WTC11 (cell line): ENCODE data around the gene B3GAT1. TPM values are rescaled to one million over a fixed set of nuclear protein-coding genes. Genes with fewer than 3 reads are reported as not detected.

Experiments used
- ATAC-seq: fragments of 200-7000 bp; cut with Tn5 transposase; 2 replicates; pipeline ENCODE4 v1.10.0; 2021; ENCODE audit warnings: mild to moderate bottlenecking, moderate library complexity
- CTCF ChIA-PET: fragments of 300-600 bp; sonication (Branson Sonifier 250); formaldehyde crosslinking; loops from one replicate; lab custom pipeline; 2021; ENCODE audit warnings: antibody characterized with exemption; lab: Charles Lee
- POLR2A ChIA-PET: fragments of 350-600 bp; sonication (Branson Sonifier 250); formaldehyde crosslinking; loops from one replicate; lab custom pipeline; 2021; ENCODE audit warnings: antibody characterized with exemption; lab: Charles Lee
- DNase-seq: peaks from one replicate; pipeline ENCODE4 v3.0.0; 2021; ENCODE audit warnings: low spot score
- H3K27ac Mint-ChIP-seq: 2 replicates; pipeline ENCODE4 v1.8.0; 2021; ENCODE audit warnings: mixed read lengths
- H3K27me3 Mint-ChIP-seq: 2 replicates; pipeline ENCODE4 v1.8.0; 2021; ENCODE audit warnings: low read depth, mild to moderate bottlenecking, moderate library complexity, mixed read lengths
- H3K36me3 Mint-ChIP-seq: 2 replicates; pipeline ENCODE4 v1.8.0; 2021; ENCODE audit warnings: mixed read lengths
- H3K4me1 Mint-ChIP-seq: 2 replicates; pipeline ENCODE4 v1.8.0; 2022; ENCODE audit warnings: mixed read lengths
- H3K4me3 Mint-ChIP-seq: 2 replicates; pipeline ENCODE4 v1.8.0; 2021; ENCODE audit warnings: mild to moderate bottlenecking, moderate library complexity, mixed read lengths
- H3K9me3 Mint-ChIP-seq: 2 replicates; pipeline ENCODE4 v1.8.0; 2021; ENCODE audit warnings: mixed read lengths
- ATF1 ChIP-seq: sonication (generic); formaldehyde crosslinking; IDR thresholded peaks from 2 replicates; pipeline ENCODE4 v1.8.1; 2023; ENCODE audit warnings: mild to moderate bottlenecking, moderate library complexity, missing genetic modification reagents
- ATF3 ChIP-seq: sonication (generic); formaldehyde crosslinking; conservative IDR thresholded peaks from 2 replicates; pipeline ENCODE4 v1.8.1; 2022; ENCODE audit warnings: mild to moderate bottlenecking, missing genetic modification reagents
- CBFB ChIP-seq: sonication (generic); formaldehyde crosslinking; IDR thresholded peaks from 2 replicates; pipeline ENCODE4 v1.8.1; 2022; ENCODE audit warnings: mild to moderate bottlenecking, low read depth, missing genetic modification reagents
- E2F4 ChIP-seq: sonication (generic); formaldehyde crosslinking; IDR thresholded peaks from 2 replicates; pipeline ENCODE4 v1.8.1; 2022; ENCODE audit warnings: low read depth, mild to moderate bottlenecking, moderate library complexity, missing genetic modification reagents, borderline replicate concordance
- FOXJ3 ChIP-seq: sonication (generic); formaldehyde crosslinking; IDR thresholded peaks from 2 replicates; pipeline ENCODE4 v1.9.0; 2021; ENCODE audit warnings: missing genetic modification reagents, mild to moderate bottlenecking, borderline replicate concordance
- GRHL2 ChIP-seq: fragments of 250-450 bp; sonication (Bioruptor Pico); IDR thresholded peaks from 2 replicates; pipeline ENCODE4 v1.8.0; 2022; ENCODE audit warnings: mild to moderate bottlenecking, moderate library complexity; ENCODE audit not compliant: insufficient replicate concordance, severe bottlenecking
- HMGA2 ChIP-seq: fragments of 250-450 bp; sonication (Bioruptor Pico); IDR thresholded peaks from 2 replicates; pipeline ENCODE4 v1.4.0; 2021; ENCODE audit warnings: mild to moderate bottlenecking, moderate library complexity
- IRF1 ChIP-seq: sonication (generic); formaldehyde crosslinking; IDR thresholded peaks from 2 replicates; pipeline ENCODE4 v1.8.0; 2023; ENCODE audit warnings: missing genetic modification reagents
- KAT7 ChIP-seq: sonication (generic); formaldehyde crosslinking; IDR thresholded peaks from 2 replicates; pipeline ENCODE4 v1.8.1; 2023; ENCODE audit warnings: missing genetic modification reagents, mild to moderate bottlenecking, borderline replicate concordance
- NR2C2 ChIP-seq: sonication (generic); formaldehyde crosslinking; IDR thresholded peaks from 2 replicates; pipeline ENCODE4 v1.8.0; 2022; ENCODE audit warnings: mild to moderate bottlenecking, missing genetic modification reagents
- NR3C1 ChIP-seq: sonication (generic); formaldehyde crosslinking; conservative IDR thresholded peaks from 2 replicates; pipeline ENCODE4 v1.8.1; 2023; ENCODE audit warnings: low read depth, mild to moderate bottlenecking, missing genetic modification reagents
- OVOL2 ChIP-seq: fragments of 250-450 bp; sonication (Bioruptor Pico); IDR thresholded peaks from 2 replicates; pipeline ENCODE4 v1.9.0; 2021; ENCODE audit warnings: mild to moderate bottlenecking, borderline replicate concordance
- PREB ChIP-seq: sonication (generic); formaldehyde crosslinking; IDR thresholded peaks from 2 replicates; pipeline ENCODE4 v1.8.1; 2022; ENCODE audit warnings: mild to moderate bottlenecking, missing genetic modification reagents, moderate library complexity, borderline replicate concordance
- RORB ChIP-seq: fragments of 250-450 bp; sonication (Bioruptor Pico); IDR thresholded peaks from 2 replicates; pipeline ENCODE4 v1.9.0; 2021; ENCODE audit warnings: mild to moderate bottlenecking
- SMAD3 ChIP-seq: sonication (generic); formaldehyde crosslinking; IDR thresholded peaks from 2 replicates; pipeline ENCODE4 v1.8.0; 2022; ENCODE audit warnings: missing genetic modification reagents, mild to moderate bottlenecking, borderline replicate concordance
- SMAD4 ChIP-seq: sonication (generic); formaldehyde crosslinking; IDR thresholded peaks from 2 replicates; pipeline ENCODE4 v1.8.0; 2022; ENCODE audit warnings: mild to moderate bottlenecking, missing genetic modification reagents
- SOX15 ChIP-seq: fragments of 250-450 bp; sonication (Bioruptor Pico); IDR thresholded peaks from 2 replicates; pipeline ENCODE4 v1.9.0; 2021; ENCODE audit warnings: mild to moderate bottlenecking
- SP1 ChIP-seq: sonication (generic); formaldehyde crosslinking; conservative IDR thresholded peaks from 2 replicates; pipeline ENCODE4 v1.8.1; 2022; ENCODE audit warnings: missing genetic modification reagents
- USF1 ChIP-seq: sonication (generic); formaldehyde crosslinking; IDR thresholded peaks from 2 replicates; pipeline ENCODE4 v1.8.0; 2022; ENCODE audit warnings: mild to moderate bottlenecking, missing genetic modification reagents
- ZBTB43 ChIP-seq: sonication (generic); formaldehyde crosslinking; IDR thresholded peaks from 2 replicates; pipeline ENCODE4 v1.8.1; 2023; ENCODE audit warnings: mild to moderate bottlenecking, missing genetic modification reagents
- ZNF232 ChIP-seq: sonication (generic); formaldehyde crosslinking; IDR thresholded peaks from 2 replicates; pipeline ENCODE4 v1.8.0; 2022; ENCODE audit warnings: mild to moderate bottlenecking, missing genetic modification reagents
- ZNF281 ChIP-seq: sonication (generic); formaldehyde crosslinking; IDR thresholded peaks from 2 replicates; pipeline ENCODE4 v1.8.0; 2023; ENCODE audit warnings: mild to moderate bottlenecking, missing genetic modification reagents
- ZNF532 ChIP-seq: fragments of 250-450 bp; sonication (Bioruptor Pico); IDR thresholded peaks from 2 replicates; pipeline ENCODE4 v1.9.0; 2021; ENCODE audit warnings: mild to moderate bottlenecking, borderline replicate concordance
- total RNA-seq: library from RNA; stranded (reverse); gene quantifications from 3 replicates; pipeline ENCODE4 v1.2.3, GENCODE V29; 2021

Gene B3GAT1
- total RNA-seq, 1 experiment from 2014 or later = 30.0 TPM

GRCh38 chr11:134363161-134363560 lies 48.9 kb downstream of the B3GAT1 start:
- H3K9me3 Mint-ChIP-seq = no peaks in the 10 kb centered on the region
- TF ChIP-seq NR2C2 (CRISPR knock-in tag) (no peak), SOX15 (CRISPR knock-in tag) (no peak), ZNF532 (CRISPR knock-in tag) (no peak), GRHL2 (CRISPR knock-in tag) (no peak), SMAD3 (no peak), OVOL2 (CRISPR knock-in tag) (no peak), HMGA2 (CRISPR knock-in tag) (no peak), ZBTB43 (CRISPR knock-in tag) (no peak), CBFB (CRISPR knock-in tag) (no peak), SP1 (CRISPR knock-in tag) (no peak)
- TF ChIP-seq, all 79 proteins: peak for 0
- ATAC-seq (no peak), DNase-seq (no peak)
- Mint-ChIP-seq H3K4me1 (peaks cover 15% of the 10 kb centered on the region), H3K27me3 (peaks cover 12% of the 10 kb centered on the region), H3K27ac (no peak overlapping the region), H3K36me3 (no peaks in the 10 kb centered on the region), H3K4me3 (no peak overlapping the region)
- CTCF ChIA-PET = no interaction called here
- POLR2A ChIA-PET = no interaction called here

- no peak for ATAC-seq
- Mint-ChIP-seq H3K4me3 (no peak overlapping the region), H3K9me3 (no peaks in the 10 kb centered on the region), H3K27me3 (peaks cover 12% of the 10 kb centered on the region), H3K36me3 (no peaks in the 10 kb centered on the region), H3K4me1 (peaks cover 15% of the 10 kb centered on the region), H3K27ac (0 out of 2 replicates have a peak overlapping the region, but pooled peaks have one; percentile 46)
- no peak for DNase-seq
- ChIA-PET POLR2A (interaction anchor here (0.6 kb wide), 1 partner anchor 145 kb away, joined by 3 read pairs; no protein-coding TSS in a partner anchor), CTCF (no interaction called here)
- TF ChIP-seq FOXJ3 = no peak
- TF ChIP-seq SMAD4 = no peak
- no peak for TF ChIP-seq RORB (CRISPR knock-in tag)
- no peak for TF ChIP-seq E2F4 (CRISPR knock-in tag)
- no peak for TF ChIP-seq ZNF281 (CRISPR knock-in tag)
- no peak for TF ChIP-seq ATF1
- no peak for TF ChIP-seq PREB (CRISPR knock-in tag)
- TF ChIP-seq ZNF232 (CRISPR knock-in tag) = no peak
- no peak for TF ChIP-seq IRF1
- TF ChIP-seq NR3C1 = no peak
- no peak for TF ChIP-seq USF1 (CRISPR knock-in tag)
- no peak for TF ChIP-seq KAT7 (CRISPR knock-in tag)
- no peak for TF ChIP-seq ATF3 (CRISPR knock-in tag)
These were observed 49.7 kb downstream of the B3GAT1 start for GRCh38 chr11:134362192-134362901.
